Sigmoid colon (tissue), 7 donors: ENCODE measurements around the gene ARIH1. TPM values are rescaled to one million over a fixed set of nuclear protein-coding genes. Genes with fewer than 3 reads are reported as not detected.

Experiments used
- DNase-seq: peaks from one replicate; pipeline ENCODE4 v3.0.0-alpha.2; 2019
- H3K27ac ChIP-seq, 4 donors: fragments of 200-600 bp; sonication (generic); one replicate each; pipeline ENCODE4 v1.5.1; 2016 to 2019; ENCODE audit warnings: mild to moderate bottlenecking in 1 of 4
- H3K27me3 ChIP-seq, 3 donors: fragments of 200-600 bp; sonication (generic); one replicate each; pipeline ENCODE4 v1.5.1; 2019; ENCODE audit warnings: mild to moderate bottlenecking in 1 of 3
- H3K36me3 ChIP-seq, 4 donors: fragments of 200-600 bp; sonication (generic); one replicate each; pipeline ENCODE4 v1.5.1; 2016 to 2019
- H3K4me1 ChIP-seq, 4 donors: fragments of 200-600 bp; sonication (generic); one replicate each; pipeline ENCODE4 v1.5.1; 2017 to 2019
- H3K4me3 ChIP-seq, 4 donors: fragments of 200-600 bp; sonication (generic); one replicate each; pipeline ENCODE4 v1.5.1; 2017 to 2019; ENCODE audit warnings: mild to moderate bottlenecking in 2 of 4, moderate library complexity in 1 of 4
- H3K9me3 ChIP-seq, 4 donors: fragments of 200-600 bp in 3 of 4; sonication (generic) in 3 of 4; one replicate each; pipeline versions ENCODE4 v1.5.1 to v1.6.1; 2013 to 2019
- CTCF ChIP-seq, 4 experiments: fragments of 450-650 bp in 3 of 4; fragments of 200-600 bp in 1 of 4; IDR thresholded peaks; one replicate each; pipeline ENCODE4 v1.5.1; 2016 to 2019; ENCODE audit warnings: antibody characterized with exemption in 4 of 4, mild to moderate bottlenecking in 3 of 4, moderate library complexity in 2 of 4
- EP300 ChIP-seq, 4 donors: sonication (generic); formaldehyde crosslinking; IDR thresholded peaks; one replicate each; pipeline ENCODE4 v1.6.1; 2017; ENCODE audit warnings: antibody characterized with exemption in 4 of 4
- POLR2A ChIP-seq, 2 donors: fragments of 450-650 bp; IDR thresholded peaks; one replicate each; pipeline ENCODE4 v1.6.1; 2016; ENCODE audit warnings: antibody characterized with exemption in 2 of 2, mild to moderate bottlenecking in 2 of 2, moderate library complexity in 2 of 2
- POLR2AphosphoS5 ChIP-seq, 4 donors: sonication (generic); formaldehyde crosslinking; IDR thresholded peaks; one replicate each; pipeline ENCODE4 v1.6.1; 2017; ENCODE audit warnings: antibody characterized with exemption in 4 of 4
- WGBS, 2 donors: extraction: QIAGEN DNeasy Blood & Tissue Kit; methylation state at CpG; one replicate each; pipeline ENCODE4 v1.1.7; 2013; 5-methylcytosine and 5-hydroxymethylcytosine counted together
- intact Hi-C: fragments of 100-400 bp; cut with DNase I; formaldehyde crosslinking; loops from one replicate; pipeline ENCODE4 v1.15.1; 2023
- polyA plus RNA-seq, 3 donors: library from polyadenylated mRNA; stranded (reverse); fragments of 200-250 nt; gene quantifications; one replicate each; pipeline ENCODE4 v1.2.3, GENCODE V29; 2013
- total RNA-seq, 4 donors: library from RNA; depleted of rRNA; stranded (reverse); fragments of >200 nt; gene quantifications; one replicate each; pipeline ENCODE4 v1.1.0, GENCODE V29; 2016
- donor health status: healthy with polysubstance abuse.
- donor health status: Bipolar disorder and iron deficiency.
- donor health status: healthy.

Gene ARIH1
- total and polyA plus RNA-seq, 7 donors = 10.8 to 69.5 (median 36.4) TPM

- peaks cover 0 to 32% (median 8%) of the 10 kb centered on the region in 4 donors for H3K4me1 ChIP-seq
- WGBS, 2 donors = 91 to 93% methylated on average over 1 of the region's 1 CpG
Observed at GRCh38 chr15:72507402-72508092, 33.4 kb downstream of the ARIH1 start.

DNA sequence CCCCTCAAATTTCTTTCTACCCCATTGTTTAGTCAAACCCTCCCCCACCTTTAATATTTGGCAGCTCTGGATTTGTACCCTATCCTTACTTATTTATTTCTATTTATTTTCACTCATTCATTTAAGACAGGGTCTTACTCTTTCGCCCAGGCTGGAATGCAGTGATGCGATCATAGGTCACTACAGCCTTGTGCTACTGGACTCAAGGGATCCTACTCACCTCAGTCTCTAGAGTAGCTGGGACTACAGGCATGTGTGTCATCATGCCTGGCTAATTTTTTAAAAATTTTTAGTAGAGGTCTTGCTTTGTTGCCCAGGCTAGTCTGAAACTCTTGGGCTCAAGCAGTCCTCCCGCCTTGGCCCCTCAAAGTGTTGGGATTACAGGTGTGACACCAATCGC lies 35.4 kb downstream of the ARIH1 start:
- peaks cover 0 to 28% (median 0%) of the 10 kb centered on the region in 4 donors for H3K4me1 ChIP-seq
- intact Hi-C loops = no loop called here
- 95 to 96% methylated on average over 4 of the region's 4 CpGs for WGBS, 2 donors
- H3K4me3 ChIP-seq = no peak overlapping the region
- DNase-seq = no peak
- no peak for TF ChIP-seq POLR2A (IDR thresholded peaks at IDR 0.05)
- no peaks in the 10 kb centered on the region for H3K36me3 ChIP-seq
- H3K27me3 ChIP-seq = no peaks in the 10 kb centered on the region
- H3K9me3 ChIP-seq = no peaks in the 10 kb centered on the region
- H3K27ac ChIP-seq = no peak overlapping the region

More at GRCh38 chr15:72507402-72508092, 33.4 kb downstream of the ARIH1 start:
- Histone ChIP-seq H3K27ac (no peak overlapping the region), H3K9me3 (no peaks in the 10 kb centered on the region), H3K27me3 (no peaks in the 10 kb centered on the region), H3K36me3 (no peaks in the 10 kb centered on the region), H3K4me3 (no peak overlapping the region)
- intact Hi-C loops = no loop called here
- DNase-seq = no peak
- TF ChIP-seq CTCF (IDR thresholded peaks at IDR 0.05) (no peak), POLR2AphosphoS5 (IDR thresholded peaks at IDR 0.05) (no peak), POLR2A (IDR thresholded peaks at IDR 0.05) (no peak), EP300 (IDR thresholded peaks at IDR 0.05) (no peak)

DNA sequence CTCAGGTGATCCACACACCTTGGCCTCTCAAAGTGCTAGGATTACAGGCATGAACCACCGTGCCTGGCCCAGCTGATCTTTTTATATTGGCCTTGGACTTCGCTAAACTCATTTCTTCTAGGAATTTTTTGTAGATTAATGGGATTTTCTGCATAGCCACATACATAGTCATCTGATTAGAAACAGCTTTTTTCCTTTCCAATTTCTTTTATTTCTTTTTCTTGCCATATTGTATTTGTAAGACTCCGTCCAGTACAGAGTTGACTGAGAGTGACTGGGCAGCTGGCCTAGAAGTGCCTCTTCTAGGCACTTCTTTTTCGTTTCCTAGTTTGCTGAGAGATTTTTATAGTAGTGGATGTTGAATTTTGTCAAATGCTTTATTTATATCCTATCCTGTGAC lies 37.4 kb downstream of the ARIH1 start:
- Histone ChIP-seq H3K4me1 (peaks cover 0 to 43% (median 15%) of the 10 kb centered on the region in 4 donors), H3K27ac (no peak overlapping the region), H3K4me3 (no peak overlapping the region), H3K9me3 (no peaks in the 10 kb centered on the region), H3K36me3 (no peaks in the 10 kb centered on the region), H3K27me3 (no peaks in the 10 kb centered on the region)
- DNase-seq = no peak
- intact Hi-C loops = no loop called here
- no peak for TF ChIP-seq POLR2A (IDR thresholded peaks at IDR 0.05)
- WGBS, 2 donors = 84% methylated on average over 4 of the region's 4 CpGs

- Histone ChIP-seq H3K36me3 (no peaks in the 10 kb centered on the region), H3K27ac (no peak overlapping the region), H3K4me1 (peaks cover 0 to 49% (median 23%) of the 10 kb centered on the region in 4 donors), H3K9me3 (no peaks in the 10 kb centered on the region), H3K4me3 (no peak overlapping the region), H3K27me3 (no peaks in the 10 kb centered on the region)
- intact Hi-C loops = no loop called here
- TF ChIP-seq CTCF (IDR thresholded peaks at IDR 0.05) = no peak
- no peak for TF ChIP-seq POLR2AphosphoS5 (IDR thresholded peaks at IDR 0.05)
- TF ChIP-seq EP300 (IDR thresholded peaks at IDR 0.05) = no peak
- TF ChIP-seq POLR2A (IDR thresholded peaks at IDR 0.05) = no peak
- DNase-seq = no peak
Observed at GRCh38 chr15:72515591-72516389, 41.7 kb downstream of the ARIH1 start.

DNA sequence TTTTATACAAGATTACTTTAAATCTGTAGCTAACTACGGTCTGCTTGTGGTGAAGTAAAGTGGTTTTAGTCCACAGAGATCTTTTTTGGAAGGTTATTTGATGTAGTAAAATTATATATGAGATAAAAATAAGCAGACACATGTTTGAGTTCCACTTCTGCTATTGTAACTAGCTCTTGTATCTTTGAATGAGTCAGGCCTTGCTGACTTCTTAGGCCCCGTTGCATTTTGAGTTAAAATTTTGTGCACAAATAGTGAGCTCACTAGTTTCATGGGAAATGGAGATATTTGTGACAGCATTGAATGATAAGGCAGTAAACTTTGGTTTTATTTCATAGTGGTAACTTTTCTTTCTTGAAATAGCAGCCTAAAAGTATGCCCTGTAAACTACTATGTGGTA lies 42.6 kb downstream of the ARIH1 start:
- 64 to 80% methylated on average over 2 of the region's 2 CpGs for WGBS, 2 donors
- Histone ChIP-seq H3K4me1 (peaks cover 0 to 39% (median 25%) of the 10 kb centered on the region in 4 donors), H3K36me3 (no peaks in the 10 kb centered on the region), H3K27ac (no peak overlapping the region), H3K27me3 (no peaks in the 10 kb centered on the region), H3K9me3 (no peaks in the 10 kb centered on the region), H3K4me3 (no peak overlapping the region)
- TF ChIP-seq POLR2A (IDR thresholded peaks at IDR 0.05) (no peak), CTCF (IDR thresholded peaks at IDR 0.05) (no peak), EP300 (IDR thresholded peaks at IDR 0.05) (no peak), POLR2AphosphoS5 (IDR thresholded peaks at IDR 0.05) (no peak)
- intact Hi-C loops = no loop called here
- no peak for DNase-seq
